Memory B cell (primary cell): ENCODE measurements around the gene KL.
A peak's percentile ranks its signal among the peaks of the same experiment; 100 is the strongest.

ENCODE experiments used
- ATAC-seq: fragments of 150-1000 bp; cut with Tn5 transposase; 2 replicates; pipeline ENCODE4 v1.10.0; 2021; ENCODE audit warnings: low read depth, mild to moderate bottlenecking, moderate library complexity
- DNase-seq, 2 donors: peaks; one replicate each; pipeline ENCODE4 v3.0.0; 2022; ENCODE audit warnings: low spot score in 2 of 2
- H3K27ac Mint-ChIP-seq: one replicate; pipeline ENCODE4 v1.8.0; 2022; ENCODE audit warnings: mild to moderate bottlenecking, moderate library complexity, mixed read lengths
- H3K27me3 Mint-ChIP-seq: one replicate; pipeline ENCODE4 v1.8.0; 2022; ENCODE audit warnings: mixed read lengths
- H3K36me3 Mint-ChIP-seq: one replicate; pipeline ENCODE4 v1.8.0; 2022; ENCODE audit warnings: mild to moderate bottlenecking, mixed read lengths
- H3K4me1 Mint-ChIP-seq: one replicate; pipeline ENCODE4 v1.8.0; 2022; ENCODE audit warnings: mixed read lengths
- H3K4me3 Mint-ChIP-seq: one replicate; pipeline ENCODE4 v1.8.0; 2022; ENCODE audit warnings: mild to moderate bottlenecking, moderate library complexity, mixed read lengths
- H3K9me3 Mint-ChIP-seq: one replicate; pipeline ENCODE4 v1.8.0; 2022; ENCODE audit warnings: mixed read lengths

Gene KL

DNA sequence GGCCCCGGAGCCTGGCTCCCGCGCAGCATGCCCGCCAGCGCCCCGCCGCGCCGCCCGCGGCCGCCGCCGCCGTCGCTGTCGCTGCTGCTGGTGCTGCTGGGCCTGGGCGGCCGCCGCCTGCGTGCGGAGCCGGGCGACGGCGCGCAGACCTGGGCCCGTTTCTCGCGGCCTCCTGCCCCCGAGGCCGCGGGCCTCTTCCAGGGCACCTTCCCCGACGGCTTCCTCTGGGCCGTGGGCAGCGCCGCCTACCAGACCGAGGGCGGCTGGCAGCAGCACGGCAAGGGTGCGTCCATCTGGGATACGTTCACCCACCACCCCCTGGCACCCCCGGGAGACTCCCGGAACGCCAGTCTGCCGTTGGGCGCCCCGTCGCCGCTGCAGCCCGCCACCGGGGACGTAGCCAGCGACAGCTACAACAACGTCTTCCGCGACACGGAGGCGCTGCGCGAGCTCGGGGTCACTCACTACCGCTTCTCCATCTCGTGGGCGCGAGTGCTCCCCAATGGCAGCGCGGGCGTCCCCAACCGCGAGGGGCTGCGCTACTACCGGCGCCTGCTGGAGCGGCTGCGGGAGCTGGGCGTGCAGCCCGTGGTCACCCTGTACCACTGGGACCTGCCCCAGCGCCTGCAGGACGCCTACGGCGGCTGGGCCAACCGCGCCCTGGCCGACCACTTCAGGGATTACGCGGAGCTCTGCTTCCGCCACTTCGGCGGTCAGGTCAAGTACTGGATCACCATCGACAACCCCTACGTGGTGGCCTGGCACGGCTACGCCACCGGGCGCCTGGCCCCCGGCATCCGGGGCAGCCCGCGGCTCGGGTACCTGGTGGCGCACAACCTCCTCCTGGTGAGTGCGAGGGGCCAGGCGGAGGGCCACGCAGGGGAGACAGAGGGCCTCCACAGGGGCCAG lies at the start of gene KL:
TSS of gene KL (plus strand) at position 10 of the 909 bp plus-strand sequence. CDS start at position 28, 18 bp downstream.
- no peak for ATAC-seq
- DNase-seq = peak in 1 of 2 donors; percentile 13
- Mint-ChIP-seq H3K4me3 (peak within 1 kb of the TSS; percentile 55), H3K9me3 (no peaks in the 10 kb centered on the region), H3K27ac (no peak within 1 kb of the TSS), H3K4me1 (peaks cover 5% of the 10 kb centered on the region), H3K27me3 (peaks cover 33% of the 10 kb centered on the region), H3K36me3 (no peaks in the 10 kb centered on the region)

DNA sequence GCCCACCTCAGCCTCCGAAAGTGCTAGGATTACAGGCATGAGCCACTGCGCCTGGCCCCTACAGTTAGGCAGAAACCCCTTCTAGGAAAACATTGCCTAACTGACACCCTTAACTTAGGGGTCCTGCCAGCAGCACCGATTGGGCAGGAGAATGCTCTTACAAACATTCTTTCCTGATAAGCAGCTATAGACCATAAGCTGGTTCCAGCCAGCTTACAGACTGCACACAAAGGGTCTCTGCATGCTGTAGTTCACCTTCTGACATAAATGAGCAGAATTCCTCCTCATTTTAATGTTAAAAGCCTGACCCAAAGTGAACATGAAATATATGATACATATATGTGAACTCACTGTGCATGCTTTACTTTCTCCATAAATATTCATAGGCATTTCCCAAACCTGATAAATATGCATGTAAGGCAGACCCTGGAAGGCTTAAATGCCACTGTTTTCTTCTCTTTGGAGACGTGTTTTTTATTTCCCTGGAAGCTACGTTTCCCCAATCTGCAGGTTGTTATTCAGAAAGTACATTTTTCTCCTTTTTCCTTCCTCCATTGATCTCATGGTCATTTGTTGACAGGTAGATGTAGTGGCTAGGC lies 48.5 kb upstream of the KL start:
- no peak for ATAC-seq
- no peaks in the 10 kb centered on the region for H3K9me3 Mint-ChIP-seq

DNA sequence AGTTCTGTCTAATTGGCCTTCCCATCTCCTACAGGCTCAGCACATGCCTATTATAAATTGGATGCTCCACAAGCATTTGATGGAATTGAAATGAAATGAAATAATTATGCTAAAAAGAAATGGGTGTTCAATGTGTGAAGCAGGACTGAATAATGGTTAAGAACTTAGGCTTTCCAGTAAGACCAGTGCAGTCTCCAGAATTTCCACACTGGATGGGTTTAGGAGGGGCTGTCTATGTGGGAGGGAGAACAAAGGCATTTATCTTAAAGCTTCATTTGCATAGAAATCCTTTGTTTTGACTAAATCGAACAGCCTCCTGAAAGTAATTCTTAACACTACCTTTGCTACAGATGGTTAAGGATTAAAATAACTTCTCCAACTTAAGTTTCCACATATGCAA lies 47.9 kb upstream of the KL start:
- H3K36me3 Mint-ChIP-seq = no peaks in the 10 kb centered on the region
- no peak overlapping the region for H3K4me3 Mint-ChIP-seq
- no peak for ATAC-seq
- no peaks in the 10 kb centered on the region for H3K9me3 Mint-ChIP-seq
- peaks cover 3% of the 10 kb centered on the region for H3K4me1 Mint-ChIP-seq
- DNase-seq = no peak
- H3K27ac Mint-ChIP-seq = no peak overlapping the region
- H3K27me3 Mint-ChIP-seq = peaks cover 6% of the 10 kb centered on the region

More for the DNA sequence above, 48.5 kb upstream of the KL start:
- H3K4me1 Mint-ChIP-seq = peaks cover 3% of the 10 kb centered on the region
- no peaks in the 10 kb centered on the region for H3K36me3 Mint-ChIP-seq
- DNase-seq = no peak
- no peak overlapping the region for H3K4me3 Mint-ChIP-seq
- no peak overlapping the region for H3K27ac Mint-ChIP-seq
- H3K27me3 Mint-ChIP-seq = peaks cover 6% of the 10 kb centered on the region

DNA sequence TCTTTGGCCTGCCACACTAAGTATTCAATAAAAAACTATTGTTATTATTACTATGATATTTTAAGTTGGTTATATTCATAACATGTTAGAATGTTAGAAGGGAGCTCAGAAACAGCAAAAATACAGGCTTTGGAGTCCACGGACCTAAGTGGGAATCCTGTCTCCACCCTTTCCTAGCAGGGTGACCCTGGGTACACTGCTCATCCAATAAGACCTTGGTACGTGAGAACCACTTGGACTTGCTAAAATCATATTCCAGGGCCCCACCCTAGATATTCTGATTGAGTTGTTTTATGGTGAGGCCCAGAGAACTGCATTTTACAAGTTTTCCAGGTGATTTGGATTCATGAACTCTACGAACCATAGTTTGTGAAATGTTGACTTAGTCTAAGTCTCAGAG lies 47.4 kb upstream of the KL start:
- Mint-ChIP-seq H3K4me1 (peaks cover 3% of the 10 kb centered on the region), H3K27me3 (peaks cover 6% of the 10 kb centered on the region), H3K36me3 (no peaks in the 10 kb centered on the region), H3K4me3 (no peak overlapping the region), H3K27ac (no peak overlapping the region), H3K9me3 (no peaks in the 10 kb centered on the region)
- ATAC-seq = no peak
- DNase-seq = no peak

DNA sequence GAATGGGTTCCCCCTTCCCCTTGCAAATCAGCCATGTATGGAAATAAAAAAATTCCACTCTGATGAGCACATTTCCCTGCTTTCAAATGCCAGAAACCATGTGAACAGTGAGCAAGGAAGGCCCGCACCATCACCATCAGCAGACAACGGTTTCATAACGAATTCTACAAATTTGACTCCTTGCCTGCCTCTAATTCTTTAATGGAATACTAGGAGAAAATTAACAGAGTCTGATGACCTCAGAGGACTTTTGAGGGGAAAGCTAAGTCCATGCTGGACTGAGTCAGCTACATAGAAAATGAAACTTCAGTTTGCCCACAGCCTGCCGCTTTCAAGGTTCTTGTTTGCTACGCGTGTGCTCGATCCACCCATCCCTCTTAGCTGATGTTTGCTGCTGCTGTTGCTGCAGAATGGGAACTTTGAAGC lies 46.7 kb upstream of the KL start:
- no peak overlapping the region for H3K4me3 Mint-ChIP-seq
- H3K27me3 Mint-ChIP-seq = peaks cover 6% of the 10 kb centered on the region
- no peaks in the 10 kb centered on the region for H3K36me3 Mint-ChIP-seq
- ATAC-seq (no peak), DNase-seq (no peak)
- no peak overlapping the region for H3K27ac Mint-ChIP-seq
- H3K4me1 Mint-ChIP-seq = peaks cover 3% of the 10 kb centered on the region
- no peaks in the 10 kb centered on the region for H3K9me3 Mint-ChIP-seq

DNA sequence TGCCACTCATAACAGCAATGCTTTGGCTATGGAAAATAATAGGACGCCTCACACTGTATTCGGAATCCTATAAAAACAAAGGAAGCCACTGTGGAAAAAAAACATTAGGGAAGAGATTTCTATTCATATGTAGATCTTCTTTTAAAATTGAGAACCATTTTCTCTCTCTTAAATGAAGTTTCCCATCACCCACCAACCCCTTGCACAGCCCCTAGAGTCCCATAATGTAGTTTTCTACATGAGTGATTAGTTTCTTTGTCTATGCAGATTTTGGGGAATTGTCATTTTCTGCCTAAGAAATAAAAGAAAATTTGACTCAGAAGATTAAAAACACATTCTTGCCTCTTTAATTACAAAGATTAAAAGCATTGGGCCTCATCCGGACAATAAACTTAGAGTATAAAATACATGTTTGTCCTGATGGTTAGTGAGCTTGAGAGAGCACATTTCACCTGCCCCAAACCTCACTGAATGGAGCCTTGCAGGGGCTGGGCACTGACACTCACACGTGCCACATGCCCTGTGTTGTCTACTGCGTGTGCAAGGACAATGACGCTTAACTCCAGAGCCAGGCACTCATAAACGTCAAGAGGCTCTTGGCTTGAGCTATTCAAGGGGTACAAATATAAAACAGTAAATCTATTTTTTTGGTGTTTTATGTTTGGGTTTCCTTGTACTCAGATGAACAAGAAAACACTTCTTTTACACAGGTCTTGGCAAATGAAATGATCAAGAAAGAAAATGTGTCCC lies 40.0 kb upstream of the KL start:
- no peak overlapping the region for H3K27ac Mint-ChIP-seq
- no peaks in the 10 kb centered on the region for H3K4me1 Mint-ChIP-seq
- no peak overlapping the region for H3K4me3 Mint-ChIP-seq
- ATAC-seq = no peak
- peaks cover 4% of the 10 kb centered on the region for H3K27me3 Mint-ChIP-seq
- no peaks in the 10 kb centered on the region for H3K9me3 Mint-ChIP-seq
- no peaks in the 10 kb centered on the region for H3K36me3 Mint-ChIP-seq
- DNase-seq = no peak

DNA sequence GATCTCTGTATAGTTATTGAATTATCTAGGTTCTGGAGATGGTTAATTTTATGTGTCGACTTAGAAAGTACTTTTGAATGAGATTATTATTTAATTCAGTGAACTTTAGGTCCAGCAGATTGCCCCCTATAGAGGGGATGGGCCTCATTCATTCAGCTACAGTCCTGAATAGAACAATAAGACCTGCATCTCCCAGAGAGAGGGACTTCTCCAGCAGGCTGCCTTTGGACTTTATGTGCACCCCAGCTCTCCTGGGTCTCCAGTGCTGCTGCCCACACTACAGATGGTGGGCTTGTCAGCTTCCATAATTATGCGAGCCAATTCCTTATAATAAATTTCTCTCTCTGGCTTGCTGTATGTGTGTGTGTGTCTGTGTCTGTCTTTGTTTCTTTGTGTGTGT lies 39.3 kb upstream of the KL start:
- Mint-ChIP-seq H3K36me3 (no peaks in the 10 kb centered on the region), H3K9me3 (no peaks in the 10 kb centered on the region), H3K27me3 (peaks cover 4% of the 10 kb centered on the region), H3K4me3 (no peak overlapping the region), H3K4me1 (no peaks in the 10 kb centered on the region), H3K27ac (no peak overlapping the region)
- ATAC-seq = no peak
- DNase-seq = no peak

DNA sequence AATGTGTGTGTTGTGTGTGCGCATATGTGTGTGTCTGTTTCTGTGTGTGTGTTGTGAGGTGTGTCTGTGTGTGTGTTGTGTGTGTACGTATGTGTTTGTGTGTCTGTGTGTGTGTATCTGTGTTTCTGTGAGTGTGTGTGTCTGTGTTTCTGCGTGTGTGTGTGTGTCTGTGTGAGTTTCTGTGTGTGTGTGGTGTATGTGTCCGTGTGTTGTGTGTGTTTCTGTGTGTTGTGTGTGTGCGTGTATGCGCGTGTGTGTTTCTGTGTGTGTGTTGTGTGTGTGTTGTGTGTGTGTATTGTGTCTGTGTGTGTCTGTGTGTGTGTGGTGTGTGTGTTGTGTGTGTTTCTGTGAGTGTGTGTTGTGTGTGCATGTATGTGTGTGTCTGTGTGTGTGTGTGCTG lies 38.9 kb upstream of the KL start:
- no peak overlapping the region for H3K27ac Mint-ChIP-seq
- H3K4me1 Mint-ChIP-seq = no peaks in the 10 kb centered on the region
- H3K36me3 Mint-ChIP-seq = no peaks in the 10 kb centered on the region
- no peak overlapping the region for H3K4me3 Mint-ChIP-seq
- ATAC-seq (no peak), DNase-seq (no peak)
- no peaks in the 10 kb centered on the region for H3K9me3 Mint-ChIP-seq
- H3K27me3 Mint-ChIP-seq = peaks cover 4% of the 10 kb centered on the region

DNA sequence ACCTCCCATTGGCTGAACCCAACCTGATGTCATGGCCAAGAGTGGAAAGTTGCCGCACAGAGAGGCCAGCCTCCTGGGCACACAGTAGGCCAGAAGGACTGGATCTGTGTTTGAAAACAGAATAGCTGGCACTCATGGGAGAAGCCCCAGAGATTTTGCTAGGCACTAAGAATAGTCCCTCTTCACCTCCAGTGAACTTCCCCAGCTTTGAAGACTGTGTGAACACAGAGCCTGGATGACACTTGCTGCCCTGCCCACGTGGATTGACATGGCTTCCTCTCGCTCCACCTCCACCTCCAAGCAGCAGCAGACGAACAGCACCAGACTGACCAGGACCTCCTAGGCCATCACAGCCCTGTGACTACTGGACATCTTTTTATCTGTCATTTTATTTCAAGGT lies 37.9 kb upstream of the KL start:
- H3K9me3 Mint-ChIP-seq = no peaks in the 10 kb centered on the region
- ATAC-seq = no peak
- DNase-seq = no peak
- peaks cover 4% of the 10 kb centered on the region for H3K27me3 Mint-ChIP-seq
- H3K4me1 Mint-ChIP-seq = no peaks in the 10 kb centered on the region
- no peaks in the 10 kb centered on the region for H3K36me3 Mint-ChIP-seq
- no peak overlapping the region for H3K27ac Mint-ChIP-seq
- no peak overlapping the region for H3K4me3 Mint-ChIP-seq

DNA sequence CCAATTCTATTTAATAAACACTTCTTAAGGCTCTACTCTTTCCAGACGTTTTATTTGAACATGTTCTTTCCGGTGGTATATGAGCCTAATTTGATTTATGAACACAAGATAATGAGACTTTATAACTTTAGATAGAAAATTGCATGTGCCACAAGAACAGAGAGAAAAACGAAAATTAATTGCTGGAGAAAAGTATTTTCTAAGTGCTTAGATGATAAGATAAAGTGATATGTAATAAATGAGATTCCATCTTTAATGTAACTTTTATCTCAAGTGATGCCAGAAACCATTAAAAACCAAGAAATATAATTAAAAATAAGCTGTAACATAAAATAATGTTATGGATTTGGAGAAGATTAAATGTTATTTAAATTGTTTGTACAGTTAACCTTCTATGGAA lies 33.2 kb upstream of the KL start:
- no peak overlapping the region for H3K27ac Mint-ChIP-seq
- peaks cover 3% of the 10 kb centered on the region for H3K36me3 Mint-ChIP-seq
- no peak for DNase-seq
- H3K9me3 Mint-ChIP-seq = peaks cover 5% of the 10 kb centered on the region
- H3K27me3 Mint-ChIP-seq = peaks cover 7% of the 10 kb centered on the region
- no peak overlapping the region for H3K4me3 Mint-ChIP-seq
- no peaks in the 10 kb centered on the region for H3K4me1 Mint-ChIP-seq
- ATAC-seq = no peak

DNA sequence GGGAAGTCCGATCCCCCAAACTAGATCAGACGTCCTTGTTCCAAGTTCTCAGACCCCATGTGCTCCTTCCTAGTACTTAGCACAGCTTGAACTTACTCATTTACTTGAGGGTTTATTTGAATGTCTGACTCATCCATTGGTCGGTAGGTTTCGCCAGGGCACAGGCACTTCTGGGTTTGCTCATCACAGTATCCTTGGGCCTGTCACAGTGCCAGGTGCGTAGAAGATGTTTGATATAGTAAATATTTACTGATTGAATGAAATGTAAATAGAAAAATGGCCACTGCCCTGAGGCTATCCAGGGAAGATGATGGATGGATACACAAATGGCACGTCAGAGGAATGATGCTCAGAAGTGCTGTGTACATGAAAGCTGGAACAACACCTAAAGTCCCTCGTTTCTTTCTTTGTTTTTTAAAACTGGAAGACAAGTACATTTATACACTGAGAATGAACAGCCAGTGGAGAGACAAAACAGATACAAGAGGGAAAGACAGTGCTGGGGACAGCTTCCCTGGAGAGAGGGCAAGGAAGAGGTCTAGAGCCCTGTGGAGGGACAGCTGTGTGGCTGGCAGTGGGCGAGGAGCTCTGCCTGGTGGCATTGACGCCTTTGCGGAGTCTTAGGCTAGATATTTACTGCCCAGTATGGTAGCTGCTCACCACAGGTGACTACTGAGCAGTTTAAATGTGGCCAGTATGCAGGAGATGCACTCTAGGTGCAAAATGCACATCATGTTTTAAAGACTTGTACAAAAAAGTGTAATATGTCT lies 31.2 kb upstream of the KL start:
- peaks cover 7% of the 10 kb centered on the region for H3K27me3 Mint-ChIP-seq
- ATAC-seq (no peak), DNase-seq (no peak)
- peaks cover 5% of the 10 kb centered on the region for H3K9me3 Mint-ChIP-seq
- no peak overlapping the region for H3K4me3 Mint-ChIP-seq
- no peak overlapping the region for H3K27ac Mint-ChIP-seq
- peaks cover 9% of the 10 kb centered on the region for H3K4me1 Mint-ChIP-seq
- H3K36me3 Mint-ChIP-seq = peaks cover 3% of the 10 kb centered on the region

DNA sequence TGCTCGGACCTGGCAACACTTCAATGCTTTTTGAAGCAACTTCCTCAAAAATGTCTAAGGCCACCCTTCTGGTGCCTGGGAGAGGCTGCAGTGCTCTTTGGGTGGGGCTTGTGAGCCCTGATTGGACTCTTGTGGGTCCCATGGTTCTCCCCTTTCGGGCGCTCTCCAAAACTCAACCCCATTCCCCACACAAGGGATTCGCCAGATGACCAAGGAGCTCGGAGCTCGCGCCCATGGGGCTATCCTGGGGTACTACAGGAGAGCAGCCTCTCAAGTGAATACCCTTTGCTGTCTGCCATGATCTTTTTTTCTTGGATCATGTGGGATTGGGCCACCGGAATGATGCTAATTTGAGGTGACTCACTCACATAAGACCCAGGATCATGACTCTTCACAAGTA lies 29.7 kb upstream of the KL start:
- Mint-ChIP-seq H3K4me1 (peaks cover 9% of the 10 kb centered on the region), H3K36me3 (peaks cover 3% of the 10 kb centered on the region), H3K9me3 (peaks cover 5% of the 10 kb centered on the region), H3K27me3 (peaks cover 14% of the 10 kb centered on the region), H3K27ac (no peak overlapping the region), H3K4me3 (no peak overlapping the region)
- no peak for ATAC-seq
- DNase-seq = no peak

DNA sequence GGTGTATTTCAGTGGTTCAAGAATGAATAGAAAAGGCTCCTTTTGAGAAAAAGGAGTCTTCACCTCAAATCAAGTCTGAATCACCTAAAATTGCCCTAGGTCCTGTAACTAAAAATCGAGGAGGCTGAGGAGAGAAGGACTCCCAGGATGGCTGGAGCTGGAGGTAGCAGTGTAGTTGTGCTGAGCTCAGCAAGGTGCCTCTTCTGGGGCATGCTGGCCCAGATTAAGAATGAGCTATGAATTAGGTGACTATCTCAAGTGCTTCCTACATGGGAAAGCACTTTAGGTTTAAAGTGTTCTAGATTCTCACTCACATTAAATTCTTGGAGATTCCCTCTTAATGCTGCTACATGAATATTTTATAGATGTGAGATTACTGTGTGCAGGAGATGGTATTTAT lies 28.8 kb upstream of the KL start:
- ATAC-seq = no peak

More for the DNA sequence above, 28.8 kb upstream of the KL start:
- Mint-ChIP-seq H3K4me3 (no peak overlapping the region), H3K4me1 (peaks cover 9% of the 10 kb centered on the region), H3K27ac (no peak overlapping the region), H3K27me3 (peaks cover 15% of the 10 kb centered on the region), H3K9me3 (peaks cover 5% of the 10 kb centered on the region), H3K36me3 (peaks cover 3% of the 10 kb centered on the region)
- DNase-seq = no peak
